HG02970 (cell line): ENCODE results near the gene LAYN.

Source experiments
- ATAC-seq: cut with Tn5 transposase; IDR thresholded peaks from one replicate; pipeline ENCODE4 v1.9.1; 2021; ENCODE audit warnings: mild to moderate bottlenecking, moderate library complexity, moderate number of reproducible peaks; ENCODE audit not compliant: unreplicated experiment, low FRiP score

Gene LAYN

GRCh38 chr11:111589886-111590499 lies 49.5 kb downstream of the LAYN start:
- no peak for ATAC-seq

DNA sequence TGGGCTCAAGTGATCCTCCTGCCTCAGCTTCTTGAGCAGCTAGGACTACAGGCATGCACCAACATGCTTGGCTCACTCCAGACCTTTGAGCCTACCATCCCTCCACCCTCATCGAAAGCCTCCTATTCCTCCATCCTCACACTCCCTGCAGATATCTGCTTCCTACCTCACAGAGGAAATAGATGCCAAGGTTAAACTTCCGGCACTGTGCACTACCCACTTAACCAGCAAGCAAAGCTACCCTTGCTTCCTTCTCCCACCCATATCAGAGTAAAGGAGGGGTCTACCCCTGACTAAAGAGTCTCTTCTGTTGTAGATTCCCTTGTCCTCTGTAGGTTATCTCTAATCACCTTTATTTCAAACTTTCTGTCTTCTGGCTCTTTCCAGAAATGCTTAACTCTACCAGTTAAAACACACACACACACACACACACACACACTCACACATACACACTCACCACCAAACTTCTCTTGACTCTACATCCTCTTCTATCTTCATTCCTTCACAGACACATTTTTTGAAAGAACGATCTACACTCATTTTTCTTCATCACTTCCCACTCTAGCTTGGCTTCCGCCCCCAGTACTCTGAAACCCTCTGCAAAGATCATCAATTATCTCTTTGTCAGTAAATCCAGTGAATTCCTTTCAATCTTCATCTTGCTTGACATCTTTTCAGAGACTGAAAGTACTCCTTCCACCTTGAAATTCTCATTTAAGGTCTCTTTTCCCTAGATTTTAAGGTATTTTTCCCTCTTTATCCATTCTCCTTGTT lies 50.9 kb downstream of the LAYN start:
- ATAC-seq: no peak

GRCh38 chr11:111592491-111592890 lies 52.0 kb downstream of the LAYN start:
- no peak for ATAC-seq

DNA sequence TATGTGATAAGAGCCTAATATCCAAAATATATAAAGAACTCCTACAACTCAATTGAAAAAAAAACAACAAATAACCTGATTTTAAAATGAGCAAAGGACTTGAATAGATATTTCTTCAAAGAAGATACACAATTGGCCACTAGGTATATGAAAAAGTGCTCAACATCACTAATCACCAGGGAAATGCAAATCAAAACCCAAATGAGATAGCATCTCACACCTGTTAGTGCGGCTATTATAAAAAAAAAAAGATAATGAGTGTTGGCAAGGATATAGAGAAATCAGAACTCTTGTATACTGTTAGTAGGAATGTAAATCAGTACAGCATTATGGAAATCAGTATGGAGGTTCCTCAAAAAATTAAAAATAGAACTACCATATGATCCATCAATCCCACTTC lies 55.8 kb downstream of the LAYN start:
- no peak for ATAC-seq

DNA sequence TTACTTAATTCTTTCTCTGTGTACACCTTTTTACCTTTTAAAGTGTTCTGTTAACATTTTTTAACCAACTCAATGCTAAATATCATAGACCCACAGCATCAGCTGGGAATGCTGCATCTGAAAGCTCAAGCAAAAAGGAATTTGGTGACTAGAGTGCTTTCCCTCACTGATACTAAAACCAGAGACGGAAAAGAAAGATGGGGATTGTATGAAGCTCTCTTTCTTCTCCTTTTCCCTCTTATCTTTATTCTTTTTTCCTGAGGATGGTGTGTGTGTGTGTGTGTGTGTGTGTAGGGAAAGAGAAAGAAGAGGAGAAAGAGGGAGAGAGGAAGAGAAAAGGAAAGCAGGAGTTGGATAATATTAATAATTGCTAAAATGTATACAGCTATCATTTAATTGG lies 57.6 kb downstream of the LAYN start:
- no peak for ATAC-seq

- no peak for ATAC-seq
Observed at GRCh38 chr11:111598559-111598958, 58.0 kb downstream of the LAYN start.

GRCh38 chr11:111601636-111601978 lies 61.1 kb downstream of the LAYN start:
- no peak for ATAC-seq

DNA sequence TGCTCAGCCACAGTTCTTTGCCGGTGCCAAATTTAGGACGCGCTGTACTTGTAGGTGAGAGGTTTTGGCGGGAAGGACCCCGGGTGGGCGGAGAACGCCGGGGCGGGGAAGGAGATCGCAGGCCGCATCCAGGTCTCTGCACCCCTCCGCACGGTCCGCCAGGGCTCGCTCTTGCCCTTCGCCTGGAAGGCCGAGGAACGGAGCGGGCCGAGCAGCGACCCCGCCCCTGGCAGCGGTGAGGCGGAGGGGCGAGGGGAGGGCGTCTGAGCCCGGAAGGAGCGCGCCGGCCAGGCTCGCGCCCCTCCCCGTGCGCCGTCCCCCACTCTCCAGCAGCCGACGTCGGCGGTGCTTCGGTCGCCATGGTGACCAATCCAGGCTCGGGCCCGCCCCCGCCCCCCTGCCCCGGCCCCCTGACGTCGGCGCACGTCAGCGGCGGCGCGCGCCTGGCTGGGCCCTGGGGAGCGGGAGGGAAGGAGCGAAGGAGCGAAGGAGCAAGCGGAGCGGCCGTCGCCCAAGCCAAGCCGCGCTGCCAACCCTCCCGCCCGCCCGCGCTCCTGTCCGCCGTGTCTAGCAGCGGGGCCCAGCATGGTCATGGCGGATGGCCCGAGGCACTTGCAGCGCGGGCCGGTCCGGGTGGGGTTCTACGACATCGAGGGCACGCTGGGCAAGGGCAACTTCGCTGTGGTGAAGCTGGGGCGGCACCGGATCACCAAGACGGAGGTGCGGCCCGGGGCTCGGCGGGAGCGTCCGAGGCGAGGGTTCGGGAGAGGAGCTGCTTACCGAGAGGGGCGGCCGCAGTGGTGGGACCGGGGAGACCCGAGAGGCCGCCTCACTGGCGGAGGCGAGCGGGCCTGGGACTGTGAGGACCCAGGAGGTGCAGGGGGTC lies 61.7 kb downstream of the LAYN start, which contains the start of gene SIK2:
Gene SIK2 (plus strand): TSS at position 471 of the 886 bp plus-strand sequence. CDS start 115 bp downstream, at position 586.
- peak; percentile 85 for ATAC-seq

DNA sequence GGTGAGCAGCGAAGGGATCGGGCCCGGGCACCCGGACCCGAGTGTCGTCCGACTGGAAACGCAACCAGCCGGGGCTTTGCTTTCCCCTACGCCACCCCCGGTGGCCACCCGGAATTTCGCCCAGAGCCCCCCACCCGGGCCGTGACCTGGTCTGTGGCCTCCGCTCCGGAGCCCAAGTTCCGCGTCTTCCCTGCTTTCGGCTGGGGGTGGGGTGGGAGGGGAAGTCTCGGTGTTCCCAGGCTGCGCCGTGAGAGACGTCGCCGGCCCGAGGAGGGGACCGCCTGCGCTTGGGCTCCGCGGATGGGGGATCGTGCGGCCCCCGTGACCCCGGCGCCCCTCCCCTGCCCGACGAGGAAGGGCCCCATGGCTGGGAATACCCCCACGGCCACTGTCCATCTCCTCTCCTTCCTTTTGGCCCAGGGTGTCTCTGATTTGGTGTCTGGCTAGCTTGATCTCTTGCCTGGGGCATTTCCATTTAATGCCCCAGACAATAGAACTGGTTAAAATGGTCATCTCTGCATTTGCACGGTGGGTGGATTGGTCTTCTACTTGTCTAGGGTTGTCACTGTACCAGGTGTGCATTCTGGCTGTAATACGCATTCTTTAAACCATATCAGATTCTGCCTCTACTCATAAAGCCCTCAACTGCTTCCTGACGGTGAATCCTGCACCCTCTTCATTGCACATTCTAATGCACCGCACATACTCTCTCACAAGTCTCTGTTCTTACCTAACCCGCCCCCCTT lies 62.5 kb downstream of the LAYN start:
- peak; percentile 15 for ATAC-seq

- no peak for ATAC-seq
Observed at GRCh38 chr11:111603611-111604130, 63.2 kb downstream of the LAYN start.

DNA sequence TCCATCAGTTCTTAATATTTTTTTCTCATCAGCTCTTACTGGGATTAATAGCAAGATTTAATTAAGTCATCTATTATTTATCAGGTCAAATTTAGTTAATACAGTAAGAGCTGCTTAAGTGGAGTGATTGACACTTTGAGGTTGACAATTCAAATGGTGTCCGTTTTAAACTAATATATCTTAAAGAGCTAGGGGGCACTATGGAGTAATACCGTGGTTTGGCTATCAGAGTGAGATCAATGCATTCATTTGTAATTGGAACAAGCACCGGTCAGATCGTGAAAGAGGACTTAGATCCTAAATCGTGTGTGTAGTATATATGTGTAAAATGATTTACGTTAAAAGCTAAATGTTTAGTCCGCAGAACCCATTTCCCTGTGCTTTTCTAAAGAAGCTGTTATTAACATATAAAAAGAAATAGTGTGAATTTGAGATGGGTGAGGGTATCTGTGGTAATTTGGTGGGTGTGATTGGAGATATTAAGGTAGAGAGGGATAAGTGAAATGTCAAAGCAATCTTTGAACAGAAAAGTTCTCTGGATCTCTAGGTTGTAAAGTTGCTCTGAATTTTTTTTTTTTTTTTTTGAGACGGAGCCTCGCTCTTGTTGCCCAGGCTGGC lies 64.0 kb downstream of the LAYN start:
- no peak for ATAC-seq

DNA sequence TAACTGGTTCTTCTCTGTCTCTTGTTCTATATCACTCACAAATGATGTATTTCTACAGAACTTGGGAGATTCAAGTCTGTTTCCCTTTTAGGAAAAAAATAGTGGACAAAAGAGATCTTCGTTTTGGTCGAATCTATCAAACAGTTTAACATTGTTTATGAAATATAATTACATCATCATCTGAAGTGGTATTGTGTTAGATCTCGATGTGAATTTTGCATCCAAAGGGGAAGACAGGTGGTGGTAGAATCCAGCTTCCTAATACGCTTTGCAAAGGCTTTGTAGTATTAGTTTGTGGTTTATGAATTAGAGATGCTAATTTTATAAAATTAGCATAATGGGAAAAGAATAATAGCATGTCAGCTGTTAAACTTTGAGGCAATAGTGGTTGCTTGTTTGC lies 65.2 kb downstream of the LAYN start:
- ATAC-seq: no peak

DNA sequence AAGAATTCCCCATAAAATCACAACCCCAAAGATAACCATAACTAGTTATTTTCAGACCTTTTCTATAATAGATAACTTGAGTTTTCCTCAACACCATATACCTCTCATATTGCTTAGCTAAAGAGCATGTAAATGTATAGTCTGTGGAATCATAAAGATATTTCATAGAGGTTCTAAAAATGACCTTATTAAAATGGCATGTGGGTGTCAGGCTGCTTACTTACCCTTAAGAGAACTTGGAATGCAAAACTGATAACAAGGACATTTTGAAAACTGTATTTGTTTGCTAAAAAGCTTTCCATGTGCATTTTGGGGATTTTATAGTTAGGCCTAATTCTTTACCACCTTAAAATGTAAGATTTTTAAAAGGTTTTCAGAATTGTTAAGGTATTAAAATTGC lies 66.5 kb downstream of the LAYN start:
- ATAC-seq: no peak

DNA sequence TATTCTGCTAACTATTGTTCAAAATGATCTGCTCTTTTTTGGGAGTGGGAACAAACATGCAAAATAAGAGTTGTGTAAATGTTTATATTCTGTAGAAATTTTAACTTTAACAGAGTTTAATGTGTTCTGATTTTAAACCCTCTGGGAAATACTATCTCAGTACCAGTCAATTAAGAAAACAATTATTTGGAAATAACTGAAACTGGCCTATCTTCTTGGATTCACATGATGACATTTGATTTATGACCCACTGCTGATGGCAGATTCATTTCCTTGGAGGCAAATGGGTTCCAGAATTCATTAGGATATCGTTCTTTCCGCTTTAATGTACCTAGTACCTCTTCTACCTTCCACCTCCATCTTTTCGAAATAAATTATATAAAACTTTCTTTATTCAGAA lies 67.2 kb downstream of the LAYN start:
- no peak for ATAC-seq
